Measurements from ENCODE around the gene C11orf42. TPM values are rescaled to one million over a fixed set of nuclear protein-coding genes. Genes with fewer than 3 reads are reported as not detected.

Gene C11orf42
- total RNA-seq, 1 experiment from 2014 or later: not detected

- intact Hi-C loops (cut with micrococcal nuclease; ENCODE audit: unreplicated experiment): no loop called here
- CTCF ChIA-PET: no interaction called here
- Histone ChIP-seq H3K27me3 (replicated peaks; ENCODE audit: insufficient read depth, low read depth, low read length, poor library complexity) (no peaks in the 10 kb centered on the region), H3K9me3 (ENCODE audit: low read depth, low read length, poor library complexity, severe bottlenecking) (no peaks in the 10 kb centered on the region), H3K27ac (ENCODE audit: low read depth, low read length, poor library complexity, severe bottlenecking) (no peak overlapping the region), H3K4me1 (ENCODE audit: insufficient read depth, low read length, poor library complexity, severe bottlenecking) (no peaks in the 10 kb centered on the region), H3K4me3 (ENCODE audit: low read depth, low read length, poor library complexity, severe bottlenecking) (no peak overlapping the region), H3K36me3 (ENCODE audit: insufficient read depth, low read length, poor library complexity, severe bottlenecking) (peaks cover 26% of the 10 kb centered on the region)
- POLR2A ChIA-PET (ENCODE audit: low non-redundant PET): no interaction called here
- no TSS peak for BruUV-seq (replicated peaks)
- DNase-seq (ENCODE audit: low spot score): no peak
- TF ChIP-seq, protein P1, sequence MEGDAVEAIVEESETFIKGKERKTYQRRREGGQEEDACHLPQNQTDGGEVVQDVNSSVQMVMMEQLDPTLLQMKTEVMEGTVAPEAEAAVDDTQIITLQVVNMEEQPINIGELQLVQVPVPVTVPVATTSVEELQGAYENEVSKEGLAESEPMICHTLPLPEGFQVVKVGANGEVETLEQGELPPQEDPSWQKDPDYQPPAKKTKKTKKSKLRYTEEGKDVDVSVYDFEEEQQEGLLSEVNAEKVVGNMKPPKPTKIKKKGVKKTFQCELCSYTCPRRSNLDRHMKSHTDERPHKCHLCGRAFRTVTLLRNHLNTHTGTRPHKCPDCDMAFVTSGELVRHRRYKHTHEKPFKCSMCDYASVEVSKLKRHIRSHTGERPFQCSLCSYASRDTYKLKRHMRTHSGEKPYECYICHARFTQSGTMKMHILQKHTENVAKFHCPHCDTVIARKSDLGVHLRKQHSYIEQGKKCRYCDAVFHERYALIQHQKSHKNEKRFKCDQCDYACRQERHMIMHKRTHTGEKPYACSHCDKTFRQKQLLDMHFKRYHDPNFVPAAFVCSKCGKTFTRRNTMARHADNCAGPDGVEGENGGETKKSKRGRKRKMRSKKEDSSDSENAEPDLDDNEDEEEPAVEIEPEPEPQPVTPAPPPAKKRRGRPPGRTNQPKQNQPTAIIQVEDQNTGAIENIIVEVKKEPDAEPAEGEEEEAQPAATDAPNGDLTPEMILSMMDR (conservative IDR thresholded peaks at IDR 0.05; ENCODE audit: low read depth, low read length): no peak
- TF ChIP-seq EZH2 (IDR thresholded peaks at IDR 0.05; ENCODE audit: borderline replicate concordance, low read depth, low read length, poor library complexity, severe bottlenecking): no peak
These were observed 20.5 kb downstream of the C11orf42 start for GRCh38 chr11:6225896-6226295.

GRCh38 chr11:6228520-6228919, 23.2 kb downstream of the C11orf42 start:
- H3K27ac ChIP-seq (ENCODE audit: low read depth, low read length, poor library complexity, severe bottlenecking): no peak overlapping the region
- CTCF ChIA-PET: no interaction called here
- H3K4me1 ChIP-seq (ENCODE audit: insufficient read depth, low read length, poor library complexity, severe bottlenecking): no peaks in the 10 kb centered on the region
- H3K9me3 ChIP-seq (ENCODE audit: low read depth, low read length, poor library complexity, severe bottlenecking): no peaks in the 10 kb centered on the region
- no peaks in the 10 kb centered on the region for H3K27me3 ChIP-seq (replicated peaks; ENCODE audit: insufficient read depth, low read depth, low read length, poor library complexity)
- TF ChIP-seq, protein P1 (conservative IDR thresholded peaks at IDR 0.05; ENCODE audit: low read depth, low read length): no peak
- no peak for TF ChIP-seq EZH2 (IDR thresholded peaks at IDR 0.05; ENCODE audit: borderline replicate concordance, low read depth, low read length, poor library complexity, severe bottlenecking)
- intact Hi-C loops (cut with micrococcal nuclease; ENCODE audit: unreplicated experiment): no loop called here
- no TSS peak for BruUV-seq (replicated peaks)
- H3K4me3 ChIP-seq (ENCODE audit: low read depth, low read length, poor library complexity, severe bottlenecking): no peak overlapping the region
- DNase-seq (ENCODE audit: low spot score): no peak
- POLR2A ChIA-PET (ENCODE audit: low non-redundant PET): no interaction called here
- H3K36me3 ChIP-seq (ENCODE audit: insufficient read depth, low read length, poor library complexity, severe bottlenecking): peaks cover 8% of the 10 kb centered on the region

GRCh38 chr11:6229911-6230310, 24.6 kb downstream of the C11orf42 start:
- Histone ChIP-seq H3K27ac (ENCODE audit: low read depth, low read length, poor library complexity, severe bottlenecking) (no peak overlapping the region), H3K4me1 (ENCODE audit: insufficient read depth, low read length, poor library complexity, severe bottlenecking) (no peaks in the 10 kb centered on the region), H3K36me3 (ENCODE audit: insufficient read depth, low read length, poor library complexity, severe bottlenecking) (no peaks in the 10 kb centered on the region), H3K27me3 (replicated peaks; ENCODE audit: insufficient read depth, low read depth, low read length, poor library complexity) (no peaks in the 10 kb centered on the region), H3K9me3 (ENCODE audit: low read depth, low read length, poor library complexity, severe bottlenecking) (no peaks in the 10 kb centered on the region), H3K4me3 (ENCODE audit: low read depth, low read length, poor library complexity, severe bottlenecking) (no peak overlapping the region)
- POLR2A ChIA-PET (ENCODE audit: low non-redundant PET): no interaction called here
- TF ChIP-seq, protein P1 (conservative IDR thresholded peaks at IDR 0.05; ENCODE audit: low read depth, low read length): no peak
- no peak for TF ChIP-seq EZH2 (IDR thresholded peaks at IDR 0.05; ENCODE audit: borderline replicate concordance, low read depth, low read length, poor library complexity, severe bottlenecking)
- intact Hi-C loops (cut with micrococcal nuclease; ENCODE audit: unreplicated experiment): loop anchor here (10.0 kb wide), 1 partner anchor 235 kb away; no protein-coding TSS in a partner anchor
- BruUV-seq (replicated peaks): no TSS peak
- CTCF ChIA-PET: no interaction called here
- no peak for DNase-seq (ENCODE audit: low spot score)
